Upper lobe of left lung (tissue), 4 donors: ENCODE measurements around the gene TBXAS1.

ENCODE experiments used
- CTCF ChIP-seq, 6 experiments: fragments of 450-650 bp in 4 of 6; fragments of 200-600 bp in 2 of 6; sonication (generic) in 2 of 6; IDR thresholded peaks; one replicate each; pipeline ENCODE4 v1.5.1; 2016 to 2019; ENCODE audit warnings: antibody characterized with exemption in 6 of 6
- EP300 ChIP-seq, 4 donors: sonication (generic); formaldehyde crosslinking; IDR thresholded peaks; one replicate each; pipeline ENCODE4 v1.5.1; 2017; ENCODE audit warnings: antibody characterized with exemption in 4 of 4, control low read depth in 2 of 4
- POLR2A ChIP-seq, 4 donors: fragments of 450-650 bp; IDR thresholded peaks; one replicate each; pipeline ENCODE4 v1.5.1; 2016 to 2017; ENCODE audit warnings: antibody characterized with exemption in 4 of 4, mild to moderate bottlenecking in 2 of 4
- POLR2AphosphoS5 ChIP-seq, 2 donors: sonication (generic); formaldehyde crosslinking; IDR thresholded peaks; one replicate each; pipeline ENCODE4 v1.5.1; 2017; ENCODE audit warnings: antibody characterized with exemption in 2 of 2

GRCh38 chr7:139917851-139918250, 88.8 kb downstream of the TBXAS1 start:
- TF ChIP-seq CTCF (IDR thresholded peaks at IDR 0.05), result no peak
- no peak for TF ChIP-seq POLR2AphosphoS5 (IDR thresholded peaks at IDR 0.05)
- TF ChIP-seq POLR2A (IDR thresholded peaks at IDR 0.05), result no peak
- no peak for TF ChIP-seq EP300 (IDR thresholded peaks at IDR 0.05)
